Hepatocyte (in vitro differentiated cells): ENCODE measurements around the gene HAO2. TPM values are rescaled to one million over a fixed set of nuclear protein-coding genes. Genes with fewer than 3 reads are reported as not detected.

ENCODE experiments used
- DNase-seq: peaks from one replicate; pipeline ENCODE4 v3.0.0-alpha.2; 2016; ENCODE audit warnings: low spot score
- H2AFZ ChIP-seq: fragments of 200-600 bp; sonication (generic); 2 replicates; pipeline ENCODE4 v1.6.0; 2016; ENCODE audit warnings: antibody characterized with exemption, mild to moderate bottlenecking
- H3K27ac ChIP-seq: fragments of 200-600 bp; sonication (generic); 2 replicates; pipeline ENCODE4 v1.5.1; 2016; ENCODE audit warnings: mild to moderate bottlenecking
- H3K27me3 ChIP-seq: fragments of 200-600 bp; sonication (generic); 2 replicates; pipeline ENCODE4 v1.6.1; 2016
- H3K36me3 ChIP-seq: fragments of 200-600 bp; sonication (generic); replicated peaks from 2 replicates; pipeline ENCODE4 v1.5.1; 2016; ENCODE audit warnings: low read depth; ENCODE audit not compliant: insufficient read depth
- H3K4me1 ChIP-seq: fragments of 200-600 bp; sonication (generic); 2 replicates; pipeline ENCODE4 v1.5.1; 2016; ENCODE audit warnings: mild to moderate bottlenecking, moderate library complexity; ENCODE audit not compliant: insufficient read depth
- H3K4me2 ChIP-seq: fragments of 200-600 bp; sonication (generic); 2 replicates; pipeline ENCODE4 v1.6.0; 2016
- H3K4me3 ChIP-seq: fragments of 200-600 bp; sonication (generic); 2 replicates; pipeline ENCODE4 v1.5.1; 2016; ENCODE audit warnings: mild to moderate bottlenecking
- H3K79me2 ChIP-seq: fragments of 200-600 bp; sonication (generic); 2 replicates; pipeline ENCODE4 v1.6.0; 2017; ENCODE audit warnings: mild to moderate bottlenecking
- H3K9me2 ChIP-seq: fragments of 200-600 bp; sonication (generic); replicated peaks from 2 replicates; pipeline ENCODE4 v1.6.0; 2017; ENCODE audit warnings: mild to moderate bottlenecking; ENCODE audit not compliant: insufficient read depth
- H3K9me3 ChIP-seq: fragments of 200-600 bp; sonication (generic); 2 replicates; pipeline ENCODE4 v1.5.1; 2016; ENCODE audit warnings: low read depth, mild to moderate bottlenecking
- H4K20me1 ChIP-seq: fragments of 200-600 bp; sonication (generic); 2 replicates; pipeline ENCODE4 v1.6.0; 2016; ENCODE audit warnings: mild to moderate bottlenecking; ENCODE audit not compliant: insufficient read depth, poor library complexity, severe bottlenecking
- EZH2 ChIP-seq: fragments of 200-600 bp; sonication (generic); IDR thresholded peaks from 2 replicates; pipeline ENCODE4 v1.6.1; 2016; ENCODE audit warnings: antibody characterized with exemption, mild to moderate bottlenecking, borderline replicate concordance
- EZH2phosphoT487 ChIP-seq: fragments of 200-600 bp; sonication (generic); IDR thresholded peaks from one replicate; pipeline ENCODE4 v1.6.1; 2018; ENCODE audit warnings: antibody characterized with exemption, mild to moderate bottlenecking, low read depth, moderate library complexity; ENCODE audit not compliant: unreplicated experiment, severe bottlenecking
- whole genome bisulfite sequencing: methylation state at CpG from one replicate; pipeline ENCODE4 v1.1.6; 2016; ENCODE audit warnings: low lambda C conversion rate; ENCODE audit errors: missing lambda C conversion rate; 5-methylcytosine and 5-hydroxymethylcytosine counted together
- polyA plus RNA-seq: library from polyadenylated mRNA; unstranded; fragments of >200 nt; fragmentation: Nextera tagmentation; extraction: Ambion mirVana; gene quantifications from 2 replicates; pipeline ENCODE4 v1.2.1, GENCODE V29; 2016
- total RNA-seq: library from RNA; depleted of rRNA; stranded (reverse); fragments of >200 nt; gene quantifications from 2 replicates; pipeline ENCODE4 v1.2.3, GENCODE V29; 2014
- TF ChIP-seq, protein P1 (sequence below): fragments of 200-600 bp; sonication (generic); IDR thresholded peaks from 2 replicates; pipeline ENCODE4 v1.5.1; 2016; ENCODE audit warnings: antibody characterized with exemption, mild to moderate bottlenecking; ENCODE audit not compliant: poor library complexity

The HAO2 gene
- total and polyA plus RNA-seq, 2 experiments from 2014 or later, result 14.2 to 16.6 TPM

GRCh38 chr1:119420638-119421037, 52.1 kb downstream of the HAO2 start:
- Histone ChIP-seq H3K9me3 (no peaks in the 10 kb centered on the region), H4K20me1 (no peaks in the 10 kb centered on the region), H3K9me2 (no peaks in the 10 kb centered on the region), H3K4me1 (no peaks in the 10 kb centered on the region), H3K36me3 (no peaks in the 10 kb centered on the region), H3K27ac (no peak overlapping the region), H3K4me2 (no peak overlapping the region), H3K79me2 (no peaks in the 10 kb centered on the region), H3K4me3 (no peak overlapping the region), H2AFZ (no peak overlapping the region), H3K27me3 (no peaks in the 10 kb centered on the region)
- TF ChIP-seq, protein P1, sequence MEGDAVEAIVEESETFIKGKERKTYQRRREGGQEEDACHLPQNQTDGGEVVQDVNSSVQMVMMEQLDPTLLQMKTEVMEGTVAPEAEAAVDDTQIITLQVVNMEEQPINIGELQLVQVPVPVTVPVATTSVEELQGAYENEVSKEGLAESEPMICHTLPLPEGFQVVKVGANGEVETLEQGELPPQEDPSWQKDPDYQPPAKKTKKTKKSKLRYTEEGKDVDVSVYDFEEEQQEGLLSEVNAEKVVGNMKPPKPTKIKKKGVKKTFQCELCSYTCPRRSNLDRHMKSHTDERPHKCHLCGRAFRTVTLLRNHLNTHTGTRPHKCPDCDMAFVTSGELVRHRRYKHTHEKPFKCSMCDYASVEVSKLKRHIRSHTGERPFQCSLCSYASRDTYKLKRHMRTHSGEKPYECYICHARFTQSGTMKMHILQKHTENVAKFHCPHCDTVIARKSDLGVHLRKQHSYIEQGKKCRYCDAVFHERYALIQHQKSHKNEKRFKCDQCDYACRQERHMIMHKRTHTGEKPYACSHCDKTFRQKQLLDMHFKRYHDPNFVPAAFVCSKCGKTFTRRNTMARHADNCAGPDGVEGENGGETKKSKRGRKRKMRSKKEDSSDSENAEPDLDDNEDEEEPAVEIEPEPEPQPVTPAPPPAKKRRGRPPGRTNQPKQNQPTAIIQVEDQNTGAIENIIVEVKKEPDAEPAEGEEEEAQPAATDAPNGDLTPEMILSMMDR, result no peak
- no peak for TF ChIP-seq EZH2
- TF ChIP-seq EZH2phosphoT487, result no peak
- DNase-seq, result no peak

DNA sequence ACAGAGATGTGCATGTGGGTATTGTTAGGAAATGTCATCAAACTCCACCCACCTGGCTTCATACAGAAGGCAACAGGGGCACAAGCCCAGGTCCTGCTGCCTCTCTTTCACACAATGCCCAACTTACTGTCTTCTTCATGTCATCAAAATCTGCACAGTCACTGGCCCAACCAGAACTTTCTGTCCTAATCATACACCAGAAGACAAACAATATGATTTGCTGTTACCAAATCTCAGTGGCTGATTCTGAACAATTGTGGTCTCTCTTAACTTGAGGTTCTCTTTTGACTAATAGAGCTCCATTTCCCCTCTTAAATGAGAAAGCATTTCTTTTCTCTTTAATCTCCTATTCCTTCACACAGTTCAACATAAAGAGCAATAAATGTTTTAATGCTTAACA, 54.0 kb downstream of the HAO2 start:
- H3K9me3 ChIP-seq, result no peaks in the 10 kb centered on the region
- no peak for DNase-seq
- no peak overlapping the region for H2AFZ ChIP-seq
- H3K27ac ChIP-seq, result no peak overlapping the region
- no peaks in the 10 kb centered on the region for H3K9me2 ChIP-seq
- no peaks in the 10 kb centered on the region for H4K20me1 ChIP-seq
- H3K36me3 ChIP-seq, result no peaks in the 10 kb centered on the region
- no peaks in the 10 kb centered on the region for H3K4me1 ChIP-seq
- H3K79me2 ChIP-seq, result no peaks in the 10 kb centered on the region
- TF ChIP-seq EZH2 (no peak), EZH2phosphoT487 (no peak)
- TF ChIP-seq, protein P1, result no peak
- H3K27me3 ChIP-seq, result no peaks in the 10 kb centered on the region
- no peak overlapping the region for H3K4me2 ChIP-seq
- H3K4me3 ChIP-seq, result no peak overlapping the region

DNA sequence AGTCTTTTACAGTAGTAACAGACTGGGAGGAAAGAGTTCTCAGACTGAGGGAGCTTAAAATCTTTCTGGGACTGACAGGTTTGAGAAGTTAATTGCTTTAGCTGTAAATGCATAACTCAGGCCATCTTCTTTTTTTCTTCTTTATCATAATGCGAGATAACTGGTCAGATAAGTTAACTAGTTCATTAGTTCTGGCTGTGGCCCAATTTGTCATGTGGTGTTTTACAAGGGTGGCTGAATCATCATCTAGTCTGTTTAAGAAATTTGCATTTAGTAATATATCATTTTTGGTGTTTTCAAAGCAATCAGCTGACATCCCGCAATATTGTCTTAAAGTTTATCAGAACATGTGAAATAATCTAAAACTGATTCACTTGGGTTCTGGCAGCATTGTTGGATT, 60.4 kb downstream of the HAO2 start:
- 65% methylated on average over 2 of the region's 2 CpGs for WGBS

More for the DNA sequence above, 60.4 kb downstream of the HAO2 start:
- Histone ChIP-seq H2AFZ (no peak overlapping the region), H4K20me1 (no peaks in the 10 kb centered on the region), H3K9me2 (no peaks in the 10 kb centered on the region), H3K4me3 (no peak overlapping the region), H3K9me3 (no peaks in the 10 kb centered on the region), H3K4me2 (no peak overlapping the region), H3K27me3 (no peaks in the 10 kb centered on the region), H3K79me2 (no peaks in the 10 kb centered on the region), H3K4me1 (peaks cover 22% of the 10 kb centered on the region), H3K27ac (peak overlapping the region; percentile 84), H3K36me3 (no peaks in the 10 kb centered on the region)
- no peak for DNase-seq
- TF ChIP-seq EZH2, result no peak
- TF ChIP-seq, protein P1, result no peak
- TF ChIP-seq EZH2phosphoT487, result no peak
